Body of pancreas (tissue), 4 donors: ENCODE measurements around the gene WNT9A. TPM values are rescaled to one million over a fixed set of nuclear protein-coding genes. Genes with fewer than 3 reads are reported as not detected.

Experiments used
- ATAC-seq: fragments of 150-250 bp; one replicate; pipeline ENCODE4 v1.9.1; 2016
- DNase-seq, 4 donors: peaks; one replicate each; pipeline ENCODE4 v3.0.0-alpha.2; 2019
- H3K27ac ChIP-seq, 4 donors: fragments of 200-600 bp; sonication (generic); 1 replicate in 3 of 4; 2 replicates in 1 of 4; pipeline versions ENCODE4 v1.5.1 to v1.6.1; 2016 to 2019; ENCODE audit warnings: mild to moderate bottlenecking in 1 of 4, mixed read lengths in 1 of 4, moderate library complexity in 1 of 4
- H3K27me3 ChIP-seq, 2 donors: fragments of 200-600 bp; sonication (generic); one replicate each; pipeline ENCODE4 v1.6.0; 2016; ENCODE audit warnings: mild to moderate bottlenecking in 1 of 2
- H3K36me3 ChIP-seq, 2 donors: fragments of 200-600 bp; sonication (generic); replicated peaks in 1 of 2; 2 replicates each; pipeline ENCODE4 v1.5.1; 2016; ENCODE audit warnings: low read depth in 2 of 2; ENCODE audit not compliant: insufficient read depth in 1 of 2
- H3K4me1 ChIP-seq: fragments of 200-600 bp; sonication (generic); one replicate; pipeline ENCODE4 v1.6.0; 2016
- H3K4me3 ChIP-seq, 2 donors: fragments of 200-600 bp; sonication (generic); 1 replicate in 1 of 2; 2 replicates in 1 of 2; pipeline ENCODE4 v1.5.1; 2016 to 2019
- H3K9me3 ChIP-seq, 3 donors: fragments of 200-600 bp; sonication (generic); 1 replicate in 2 of 3; 2 replicates in 1 of 3; pipeline ENCODE4 v1.5.1; 2016
- CTCF ChIP-seq, 7 experiments: fragments of 450-650 bp in 4 of 7; fragments of 200-600 bp in 3 of 7; sonication (generic) in 3 of 7; IDR thresholded peaks; one replicate each; pipeline ENCODE4 v1.5.1; 2016 to 2019; ENCODE audit warnings: antibody characterized with exemption in 7 of 7
- POLR2A ChIP-seq, 3 donors: fragments of 450-650 bp; IDR thresholded peaks; one replicate each; pipeline ENCODE4 v1.6.1; 2016; ENCODE audit warnings: antibody characterized with exemption in 3 of 3, mild to moderate bottlenecking in 2 of 3
- WGBS, 2 donors: methylation state at CpG; one replicate each; pipeline ENCODE4 v1.1.5; 2017; 5-methylcytosine and 5-hydroxymethylcytosine counted together
- intact Hi-C: fragments of 100-400 bp; cut with DNase I; formaldehyde crosslinking; loops from one replicate; pipeline ENCODE4 v1.15.1; 2023
- total RNA-seq, 2 donors: library from RNA; depleted of rRNA; stranded (reverse); fragments of >200 nt; gene quantifications; one replicate each; pipeline ENCODE4 v1.1.0, GENCODE V29; 2016

WNT9A gene
- total RNA-seq, 2 donors from 2014 or later = 0.66 to 2.1 TPM

DNA sequence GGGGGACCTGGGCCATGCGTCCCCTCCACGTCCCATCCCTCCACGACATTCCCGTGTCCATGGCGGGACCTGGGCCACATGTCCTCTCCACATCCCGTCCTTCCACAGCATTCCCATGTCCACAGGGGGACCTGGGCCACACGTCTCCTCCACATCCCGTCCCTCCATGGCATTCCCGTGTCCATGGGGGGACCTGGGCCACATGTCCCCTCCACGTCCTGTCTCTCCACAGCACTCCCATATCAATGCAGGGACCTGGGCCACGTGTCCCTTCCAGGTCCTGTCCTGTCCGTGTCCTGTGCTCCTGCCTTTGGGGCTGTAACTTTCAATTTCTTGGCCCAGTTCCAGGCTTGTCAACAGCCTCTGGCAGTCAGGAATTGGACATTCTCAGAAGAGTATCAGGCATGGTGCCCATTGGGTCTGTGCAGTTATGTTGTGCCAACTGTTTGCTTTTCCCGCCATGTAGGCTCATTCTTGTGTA lies 47.1 kb downstream of the WNT9A start:
- WGBS, 2 donors = 84 to 91% methylated on average over 13 of the region's 13 CpGs
- Histone ChIP-seq H3K4me3 (no peak overlapping the region), H3K27me3 (no peaks in the 10 kb centered on the region), H3K9me3 (no peaks in the 10 kb centered on the region), H3K4me1 (peaks cover 16% of the 10 kb centered on the region), H3K27ac (no peak overlapping the region), H3K36me3 (no peaks in the 10 kb centered on the region)
- TF ChIP-seq CTCF (IDR thresholded peaks at IDR 0.05) (no peak), POLR2A (IDR thresholded peaks at IDR 0.05) (no peak)
- intact Hi-C loops = no loop called here
- peak in 1 of 4 donors; percentile 13 for DNase-seq
- ATAC-seq = no peak

GRCh38 chr1:227899820-227900449 lies 47.8 kb downstream of the WNT9A start:
- peak in 1 of 4 donors; percentile 4 for DNase-seq

DNA sequence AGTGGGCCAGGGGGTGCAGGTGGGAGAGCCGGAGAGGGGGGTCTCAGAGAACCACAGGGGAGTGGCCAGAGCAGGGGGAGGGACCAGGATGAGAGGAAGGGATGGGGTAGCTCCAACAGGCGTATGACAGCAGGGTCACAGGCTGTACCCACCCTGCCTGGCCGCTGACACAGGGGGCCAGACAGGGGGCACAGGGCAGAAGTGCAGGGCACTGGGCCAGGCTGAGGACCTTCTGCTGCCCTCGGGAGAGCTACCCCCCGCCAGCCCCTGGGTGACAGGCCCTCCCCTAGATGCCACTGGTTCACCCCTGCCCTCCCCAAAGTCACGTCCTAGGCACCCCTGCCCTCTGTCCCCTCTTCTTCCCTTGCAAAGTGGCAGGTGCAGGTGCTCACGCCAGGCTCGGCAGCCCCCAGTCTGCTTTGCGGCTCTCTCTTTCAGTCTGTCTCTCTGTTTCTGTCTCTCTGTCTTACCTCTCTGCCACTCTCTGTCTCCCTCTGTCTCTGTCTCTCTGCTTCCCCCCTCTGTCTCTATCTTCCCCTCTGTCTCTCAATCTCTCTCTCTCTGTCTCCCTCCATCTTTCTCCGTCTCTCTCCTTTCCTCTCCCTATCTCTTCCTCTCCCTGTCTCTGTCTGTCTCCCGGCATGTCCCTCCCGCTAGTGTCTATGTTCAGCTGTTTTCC lies 48.5 kb downstream of the WNT9A start:
- H3K36me3 ChIP-seq = no peaks in the 10 kb centered on the region
- H3K27ac ChIP-seq = no peak overlapping the region
- DNase-seq = peak in 3 of 4 donors; percentile 1 to 4 (median 3)
- no peak overlapping the region for H3K4me3 ChIP-seq
- TF ChIP-seq CTCF (IDR thresholded peaks at IDR 0.05) (no peak), POLR2A (IDR thresholded peaks at IDR 0.05) (no peak)
- WGBS, 2 donors = 72 to 76% methylated on average over 8 to 11 of the region's 12 CpGs
- H3K27me3 ChIP-seq = no peaks in the 10 kb centered on the region
- H3K4me1 ChIP-seq = peaks cover 16% of the 10 kb centered on the region
- no peak for ATAC-seq
- intact Hi-C loops = no loop called here
- no peaks in the 10 kb centered on the region for H3K9me3 ChIP-seq

More at GRCh38 chr1:227899820-227900449, 47.8 kb downstream of the WNT9A start:
- Histone ChIP-seq H3K4me1 (peaks cover 16% of the 10 kb centered on the region), H3K27me3 (no peaks in the 10 kb centered on the region), H3K4me3 (no peak overlapping the region), H3K36me3 (no peaks in the 10 kb centered on the region), H3K27ac (no peak overlapping the region), H3K9me3 (no peaks in the 10 kb centered on the region)
- 74 to 83% methylated on average over 9 to 18 of the region's 18 CpGs for WGBS, 2 donors
- intact Hi-C loops = no loop called here
- no peak for TF ChIP-seq POLR2A (IDR thresholded peaks at IDR 0.05)
- TF ChIP-seq CTCF (IDR thresholded peaks at IDR 0.05) = no peak
- no peak for ATAC-seq

DNA sequence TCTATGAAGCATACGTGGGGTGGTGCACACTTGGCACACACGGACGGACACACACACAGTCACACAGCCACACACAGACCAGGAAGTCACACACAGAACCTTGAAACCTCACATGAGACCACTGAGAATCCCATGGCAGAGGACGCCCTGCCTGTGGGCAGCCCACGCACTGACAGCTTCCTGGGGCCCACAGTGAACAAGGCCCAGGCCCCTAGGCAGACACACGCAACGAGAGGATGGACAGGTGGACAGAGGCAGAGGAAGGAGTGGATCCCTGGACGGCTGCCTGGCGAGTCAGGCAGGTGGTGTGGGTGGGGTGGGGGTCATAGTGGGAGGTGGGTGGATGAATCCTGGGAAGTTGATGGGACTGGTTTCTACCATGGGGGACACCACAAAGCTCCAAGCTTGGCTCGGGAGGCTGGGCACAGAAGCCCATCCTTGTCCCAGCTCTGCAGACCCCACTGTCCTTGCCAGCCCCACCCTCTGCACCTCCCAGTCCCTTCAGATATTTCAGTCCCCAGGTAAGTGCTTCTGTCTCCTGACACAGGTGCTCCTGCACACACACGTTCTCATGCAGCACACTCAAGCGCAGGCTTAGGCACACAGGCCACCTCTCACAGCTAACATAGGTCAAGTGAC lies 49.1 kb downstream of the WNT9A start:
- 77 to 85% methylated on average over 11 to 12 of the region's 12 CpGs for WGBS, 2 donors
- H3K27ac ChIP-seq = no peak overlapping the region
- DNase-seq (peak; percentile 1 to 8 (median 4)), ATAC-seq (no peak)
- no peaks in the 10 kb centered on the region for H3K27me3 ChIP-seq
- H3K9me3 ChIP-seq = no peaks in the 10 kb centered on the region
- intact Hi-C loops = no loop called here
- peaks cover 10% of the 10 kb centered on the region for H3K4me1 ChIP-seq
- H3K36me3 ChIP-seq = no peaks in the 10 kb centered on the region
- TF ChIP-seq POLR2A (IDR thresholded peaks at IDR 0.05) (no peak), CTCF (IDR thresholded peaks at IDR 0.05) (no peak)
- no peak overlapping the region for H3K4me3 ChIP-seq
